Lower lobe of right lung (tissue), 2 donors: Measurements from ENCODE around the gene CRYGN. TPM values are rescaled to one million over a fixed set of nuclear protein-coding genes. Genes with fewer than 3 reads are reported as not detected.

Source experiments
- ATAC-seq, 2 donors: fragments of 200-7000 bp; cut with Tn5 transposase; one replicate each; pipeline ENCODE4 v1.9.1; 2020 to 2022; ENCODE audit warnings: mild to moderate bottlenecking in 2 of 2, moderate library complexity in 2 of 2
- DNase-seq: peaks from one replicate; pipeline ENCODE4 v3.0.0-alpha.2; 2020
- H3K27ac ChIP-seq: fragments of 200-600 bp; one replicate; pipeline ENCODE4 v1.8.0; 2022
- H3K27me3 ChIP-seq: fragments of 200-600 bp; one replicate; pipeline ENCODE4 v1.8.0; 2022; ENCODE audit warnings: low read depth
- H3K36me3 ChIP-seq: fragments of 200-600 bp; one replicate; pipeline ENCODE4 v1.8.0; 2022; ENCODE audit warnings: mild to moderate bottlenecking
- H3K4me1 ChIP-seq: fragments of 200-600 bp; one replicate; pipeline ENCODE4 v1.8.0; 2022
- H3K4me3 ChIP-seq: fragments of 200-600 bp; one replicate; pipeline ENCODE4 v1.8.0; 2022; ENCODE audit warnings: mild to moderate bottlenecking
- H3K9me3 ChIP-seq: fragments of 200-600 bp; one replicate; pipeline ENCODE4 v1.8.0; 2022
- CTCF ChIP-seq: fragments of 200-600 bp; IDR thresholded peaks from one replicate; pipeline ENCODE4 v1.8.0; 2022; ENCODE audit warnings: antibody characterized with exemption, mild to moderate bottlenecking
- intact Hi-C: fragments of 100-400 bp; cut with DNase I; formaldehyde crosslinking; loops from one replicate; pipeline ENCODE4 v1.11.0; 2022
- total RNA-seq: library from RNA; stranded (reverse); fragmentation: NEBNext Ultra II Directional; extraction: Animal tissue kit (Norgen Biotek cat#: 25700); gene quantifications from one replicate; pipeline ENCODE4 v1.2.1, GENCODE V29; 2021
- donor health status: DM: no; HTN: yes; CAD: no; lungs with severe emphysema.

Gene CRYGN
- total RNA-seq, 1 donor from 2014 or later, result not detected

- H3K36me3 ChIP-seq, result no peaks in the 10 kb centered on the region
- no peak for DNase-seq
- H3K27me3 ChIP-seq, result no peaks in the 10 kb centered on the region
- TF ChIP-seq CTCF, result no peak
- intact Hi-C loops, result no loop called here
- ATAC-seq, result no peak
- H3K27ac ChIP-seq, result no peak overlapping the region
- H3K4me1 ChIP-seq, result peaks cover 20% of the 10 kb centered on the region
- no peak overlapping the region for H3K4me3 ChIP-seq
- H3K9me3 ChIP-seq, result peaks cover 4% of the 10 kb centered on the region
Measured at GRCh38 chr7:151457534-151457933, 17.6 kb upstream of the CRYGN start.

GRCh38 chr7:151456782-151457181 lies 16.8 kb upstream of the CRYGN start:
- Histone ChIP-seq H3K9me3 (no peaks in the 10 kb centered on the region), H3K27ac (no peak overlapping the region), H3K36me3 (no peaks in the 10 kb centered on the region), H3K4me3 (no peak overlapping the region), H3K4me1 (peaks cover 20% of the 10 kb centered on the region), H3K27me3 (no peaks in the 10 kb centered on the region)
- no peak for TF ChIP-seq CTCF
- intact Hi-C loops, result no loop called here
- ATAC-seq (no peak), DNase-seq (no peak)

- Histone ChIP-seq H3K27me3 (no peaks in the 10 kb centered on the region), H3K27ac (no peak overlapping the region), H3K9me3 (no peaks in the 10 kb centered on the region), H3K36me3 (no peaks in the 10 kb centered on the region), H3K4me1 (peaks cover 20% of the 10 kb centered on the region), H3K4me3 (no peak overlapping the region)
- no peak for TF ChIP-seq CTCF
- intact Hi-C loops, result no loop called here
- ATAC-seq (no peak), DNase-seq (no peak)
Measured at GRCh38 chr7:151456276-151456675, 16.3 kb upstream of the CRYGN start.

GRCh38 chr7:151455690-151456089 lies 15.7 kb upstream of the CRYGN start:
- intact Hi-C loops, result no loop called here
- H3K9me3 ChIP-seq, result no peaks in the 10 kb centered on the region
- no peak for DNase-seq
- H3K27me3 ChIP-seq, result no peaks in the 10 kb centered on the region
- no peak for ATAC-seq
- TF ChIP-seq CTCF, result no peak
- H3K4me1 ChIP-seq, result peaks cover 14% of the 10 kb centered on the region
- no peak overlapping the region for H3K4me3 ChIP-seq
- H3K27ac ChIP-seq, result no peak overlapping the region
- no peaks in the 10 kb centered on the region for H3K36me3 ChIP-seq

- TF ChIP-seq CTCF, result no peak
- DNase-seq, result no peak
- no peaks in the 10 kb centered on the region for H3K27me3 ChIP-seq
Measured at GRCh38 chr7:151454932-151455530, 15.1 kb upstream of the CRYGN start.

More at GRCh38 chr7:151454932-151455530, 15.1 kb upstream of the CRYGN start:
- peaks cover 8% of the 10 kb centered on the region for H3K4me1 ChIP-seq
- ATAC-seq, result no peak
- no peak overlapping the region for H3K27ac ChIP-seq
- no peaks in the 10 kb centered on the region for H3K36me3 ChIP-seq
- H3K4me3 ChIP-seq, result no peak overlapping the region
- H3K9me3 ChIP-seq, result no peaks in the 10 kb centered on the region
- intact Hi-C loops, result no loop called here
